HUDEP-2 (cell line): ENCODE measurements around the gene OR2A12.
"Not testable (repeated sequence)": the region's sequence is repeated elsewhere in the genome, so short reads cannot be mapped to it uniquely, and the experiment has no call there.

Source experiments
- DNase-seq, 76 experiments: peaks; one replicate each; lab custom pipeline; 2025; ENCODE audit not compliant: unreplicated experiment in 76 of 76; lab: John Stamatoyannopoulos, UW

Gene OR2A12

GRCh38 chr7:144113651-144114050 lies 27.6 kb downstream of the OR2A12 start:
- DNase-seq, result no peak

GRCh38 chr7:144118341-144118740 lies 32.3 kb downstream of the OR2A12 start:
- no peak for DNase-seq

GRCh38 chr7:144122876-144123275 lies 36.8 kb downstream of the OR2A12 start, which contains the start of gene OR2A14:
Gene OR2A14 (plus strand): TSS chr7:144123176. CDS start chr7:144129113, 5,937 bp downstream.
- no peak for DNase-seq

GRCh38 chr7:144127714-144128334 lies 41.7 kb downstream of the OR2A12 start:
- DNase-seq, result peak in 71 of 76 experiments; percentile 1 to 79 (median 57)

GRCh38 chr7:144129601-144130000 lies 43.5 kb downstream of the OR2A12 start:
- DNase-seq, result not testable (repeated sequence)

GRCh38 chr7:144130730-144131129 lies 44.7 kb downstream of the OR2A12 start:
- DNase-seq, result no peak

GRCh38 chr7:144132262-144132661 lies 46.2 kb downstream of the OR2A12 start:
- DNase-seq, result no peak

- no peak for DNase-seq
Measured at GRCh38 chr7:144133307-144133706, 47.2 kb downstream of the OR2A12 start.

- no peak for DNase-seq
Measured at GRCh38 chr7:144134116-144134515, 48.0 kb downstream of the OR2A12 start.

GRCh38 chr7:144137501-144137900 lies 51.4 kb downstream of the OR2A12 start:
- DNase-seq, result no peak

GRCh38 chr7:144142187-144142586 lies 56.1 kb downstream of the OR2A12 start:
- no peak for DNase-seq

GRCh38 chr7:144144426-144144825 lies 58.3 kb downstream of the OR2A12 start:
- no peak for DNase-seq

- no peak for DNase-seq
Measured at GRCh38 chr7:144148224-144148827, 62.2 kb downstream of the OR2A12 start.
